Fibroblast of mammary gland (primary cell): ENCODE data around the gene AMBP.

Experiments used
- DNase-seq: peaks from one replicate; pipeline ENCODE4 v3.0.0-alpha.2; 2010; ENCODE audit warnings: low read depth
- H3K4me3 ChIP-seq: 2 replicates; pipeline ENCODE4 v1.5.1; 2011; ENCODE audit warnings: low read depth, mild to moderate bottlenecking, low read length, moderate library complexity; ENCODE audit not compliant: control insufficient read depth
- TF ChIP-seq, protein P1 (sequence below): conservative IDR thresholded peaks from 2 replicates; pipeline ENCODE4 v1.5.1; 2011; ENCODE audit warnings: low read depth, low read length, inconsistent platforms; ENCODE audit not compliant: control insufficient read depth, insufficient read depth

Gene AMBP

GRCh38 chr9:114123031-114123977, 45.2 kb upstream of the AMBP start:
- TF ChIP-seq, protein P1, sequence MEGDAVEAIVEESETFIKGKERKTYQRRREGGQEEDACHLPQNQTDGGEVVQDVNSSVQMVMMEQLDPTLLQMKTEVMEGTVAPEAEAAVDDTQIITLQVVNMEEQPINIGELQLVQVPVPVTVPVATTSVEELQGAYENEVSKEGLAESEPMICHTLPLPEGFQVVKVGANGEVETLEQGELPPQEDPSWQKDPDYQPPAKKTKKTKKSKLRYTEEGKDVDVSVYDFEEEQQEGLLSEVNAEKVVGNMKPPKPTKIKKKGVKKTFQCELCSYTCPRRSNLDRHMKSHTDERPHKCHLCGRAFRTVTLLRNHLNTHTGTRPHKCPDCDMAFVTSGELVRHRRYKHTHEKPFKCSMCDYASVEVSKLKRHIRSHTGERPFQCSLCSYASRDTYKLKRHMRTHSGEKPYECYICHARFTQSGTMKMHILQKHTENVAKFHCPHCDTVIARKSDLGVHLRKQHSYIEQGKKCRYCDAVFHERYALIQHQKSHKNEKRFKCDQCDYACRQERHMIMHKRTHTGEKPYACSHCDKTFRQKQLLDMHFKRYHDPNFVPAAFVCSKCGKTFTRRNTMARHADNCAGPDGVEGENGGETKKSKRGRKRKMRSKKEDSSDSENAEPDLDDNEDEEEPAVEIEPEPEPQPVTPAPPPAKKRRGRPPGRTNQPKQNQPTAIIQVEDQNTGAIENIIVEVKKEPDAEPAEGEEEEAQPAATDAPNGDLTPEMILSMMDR: no peak
- no peak overlapping the region for H3K4me3 ChIP-seq
- no peak for DNase-seq

DNA sequence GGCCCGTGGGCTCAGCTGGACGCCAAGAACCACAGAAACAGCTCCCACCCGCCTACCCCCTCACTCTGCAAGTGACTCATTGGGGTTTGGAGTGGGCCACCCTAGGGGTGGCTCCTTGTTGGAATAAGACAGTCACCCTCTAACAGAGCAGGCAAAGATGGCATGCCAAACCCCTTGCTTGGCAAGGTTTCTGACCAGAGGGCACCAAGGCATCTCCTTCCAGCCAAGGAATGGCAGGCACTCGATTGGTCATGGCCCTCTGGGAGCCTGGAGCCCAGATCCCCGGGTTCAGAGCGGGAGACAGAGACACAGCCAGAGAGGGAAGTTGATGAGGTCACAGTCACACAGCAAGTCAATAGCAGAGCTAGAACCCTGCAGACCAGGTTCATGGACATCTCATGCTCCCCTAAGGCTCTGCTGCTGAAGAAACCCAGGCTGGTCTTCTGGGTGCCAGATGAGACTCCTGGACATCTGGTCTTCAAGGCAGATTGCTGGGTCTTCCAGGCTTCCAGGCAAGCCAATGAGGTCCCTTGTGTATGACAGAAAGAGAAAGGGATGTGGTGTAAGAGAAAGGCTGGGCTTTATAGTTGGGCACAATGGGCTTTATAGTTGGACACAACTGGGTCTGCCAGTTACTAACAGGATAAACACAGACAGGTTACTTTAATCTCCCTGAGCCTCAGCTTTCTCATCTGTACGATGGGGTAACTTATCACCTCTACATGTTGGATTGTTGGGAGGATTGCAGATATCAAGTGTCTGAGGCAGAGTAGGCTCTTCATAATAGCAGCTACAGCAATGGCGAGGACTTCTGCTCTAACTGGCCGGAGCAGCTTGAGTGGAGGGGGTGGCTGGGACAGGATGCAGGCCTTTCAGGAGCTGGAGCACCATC, 44.3 kb upstream of the AMBP start:
- no peak for DNase-seq
- H3K4me3 ChIP-seq: no peak overlapping the region
- TF ChIP-seq, protein P1: no peak

DNA sequence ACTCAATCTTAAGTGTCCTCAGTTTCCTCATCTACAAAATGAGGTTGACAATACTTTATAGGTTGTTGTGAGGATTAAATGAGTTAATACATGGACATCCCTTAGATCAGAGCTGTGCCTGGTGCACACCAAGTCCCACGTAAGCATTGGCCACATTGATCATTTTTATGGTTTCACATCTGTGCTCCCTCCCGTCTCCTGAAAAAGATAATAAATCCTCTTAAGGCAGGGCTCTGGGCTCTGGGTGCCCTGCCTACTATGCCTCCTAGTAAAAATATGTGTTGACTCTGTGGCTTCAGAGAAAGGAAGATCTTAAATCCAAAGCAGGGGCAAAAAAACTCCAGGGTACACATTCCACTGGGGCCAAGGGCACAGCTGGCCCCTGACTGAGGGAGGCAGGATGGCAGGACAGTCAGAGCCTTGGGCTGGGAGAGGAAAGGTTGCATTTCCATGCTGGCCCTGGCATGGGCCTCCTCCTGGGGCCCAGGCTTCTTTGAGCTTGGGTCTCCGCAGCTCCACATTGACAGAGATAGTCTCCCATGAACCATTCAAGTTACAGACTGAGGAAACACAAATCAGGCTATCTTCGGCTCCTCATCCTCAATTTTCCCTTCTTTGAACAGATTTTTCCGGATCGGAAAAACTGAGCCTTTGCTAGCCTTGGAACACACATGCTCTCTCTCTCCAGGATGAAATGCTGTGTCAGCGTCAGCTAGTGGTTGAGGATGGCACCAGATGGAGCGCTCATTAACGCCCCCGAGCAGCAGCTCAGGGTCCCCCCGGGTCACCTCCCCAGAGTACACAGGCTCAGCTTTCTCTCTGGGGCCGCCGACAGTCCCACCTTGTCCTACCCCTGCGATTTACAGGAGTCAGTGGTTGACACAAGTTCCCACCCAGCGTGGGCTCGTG, 43.4 kb upstream of the AMBP start:
- DNase-seq: no peak
- TF ChIP-seq, protein P1: no peak
- no peak overlapping the region for H3K4me3 ChIP-seq

- TF ChIP-seq, protein P1: no peak
- DNase-seq: no peak
- no peak overlapping the region for H3K4me3 ChIP-seq
Observed at GRCh38 chr9:114120192-114121014, 42.3 kb upstream of the AMBP start.

GRCh38 chr9:114119242-114120191, 41.4 kb upstream of the AMBP start:
- no peak overlapping the region for H3K4me3 ChIP-seq
- DNase-seq: no peak
- TF ChIP-seq, protein P1: no peak
